SH-SY5Y (cell line): ENCODE measurements around the gene SLC25A26.

Experiments used
- GATA2 ChIP-seq: IDR thresholded peaks from 2 replicates; pipeline ENCODE4 v1.6.1; 2011; ENCODE audit warnings: mild to moderate bottlenecking, low read depth, low read length
- GATA3 ChIP-seq: IDR thresholded peaks from 2 replicates; pipeline ENCODE4 v1.6.1; 2011; ENCODE audit warnings: low read depth, mild to moderate bottlenecking, low read length, moderate library complexity

DNA sequence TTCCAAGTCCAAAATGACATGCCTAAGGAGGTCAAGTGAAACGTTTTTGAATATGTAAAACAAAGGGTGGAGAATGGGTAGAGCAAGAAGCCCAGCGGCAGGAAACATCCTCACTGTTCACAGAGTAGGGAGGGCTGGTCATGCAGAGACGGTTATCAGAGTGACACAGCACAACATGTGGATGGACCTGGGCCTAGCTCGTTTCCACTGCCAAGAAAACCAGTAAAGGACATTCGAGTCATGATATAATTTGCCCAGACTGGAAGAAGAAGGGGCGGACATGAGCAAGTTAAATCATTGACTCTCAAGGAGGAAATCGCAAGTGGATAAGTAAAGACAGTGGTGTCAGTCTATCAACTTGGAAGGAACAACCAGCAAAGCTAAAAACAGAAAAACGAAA, 190.7 kb downstream of the SLC25A26 start:
- TF ChIP-seq GATA2 = no peak
- no peak for TF ChIP-seq GATA3
